ENCODE data around the gene CLNK.
A peak's percentile ranks its signal among the peaks of the same experiment; 100 is the strongest.

CLNK gene

GRCh38 chr4:10596586-10597290 is 87.8 kb downstream of the CLNK start:
- Histone ChIP-seq H3K4me3 (ENCODE audit: severe bottlenecking) (no peak overlapping the region), H3K27me3 (ENCODE audit: insufficient read depth, poor library complexity, severe bottlenecking) (no peaks in the 10 kb centered on the region), H3K36me3 (ENCODE audit: low read depth) (no peaks in the 10 kb centered on the region), H3K9me3 (ENCODE audit: severe bottlenecking) (no peaks in the 10 kb centered on the region), H3K4me1 (ENCODE audit: insufficient read depth, poor library complexity, severe bottlenecking) (no peaks in the 10 kb centered on the region), H3K27ac (ENCODE audit: poor library complexity, severe bottlenecking) (no peak overlapping the region)
- no peak for DNase-seq (ENCODE audit: low spot score)
- no peak for ATAC-seq (ENCODE audit: low read depth)
- no peak for TF ChIP-seq CTCF (IDR thresholded peaks at IDR 0.05; ENCODE audit: poor library complexity, severe bottlenecking)

GRCh38 chr4:10593130-10593529 is 91.4 kb downstream of the CLNK start:
- no peaks in the 10 kb centered on the region for H3K4me1 ChIP-seq (ENCODE audit: insufficient read depth, poor library complexity, severe bottlenecking)
- ATAC-seq (ENCODE audit: low read depth) (no peak), DNase-seq (ENCODE audit: low spot score) (no peak)
- no peaks in the 10 kb centered on the region for H3K9me3 ChIP-seq (ENCODE audit: severe bottlenecking)
- TF ChIP-seq CTCF (IDR thresholded peaks at IDR 0.05; ENCODE audit: poor library complexity, severe bottlenecking), result no peak
- no peaks in the 10 kb centered on the region for H3K27me3 ChIP-seq (ENCODE audit: insufficient read depth, poor library complexity, severe bottlenecking)
- no peak overlapping the region for H3K4me3 ChIP-seq (ENCODE audit: severe bottlenecking)
- H3K36me3 ChIP-seq (ENCODE audit: low read depth), result no peaks in the 10 kb centered on the region
- H3K27ac ChIP-seq (ENCODE audit: poor library complexity, severe bottlenecking), result no peak overlapping the region

GRCh38 chr4:10590896-10591295 is 93.7 kb downstream of the CLNK start:
- ATAC-seq (ENCODE audit: low read depth) (peak; percentile 76; the same call in 2 of the 3 replicates), DNase-seq (ENCODE audit: low spot score) (no peak)
- H3K27me3 ChIP-seq (ENCODE audit: insufficient read depth, poor library complexity, severe bottlenecking), result no peaks in the 10 kb centered on the region

GRCh38 chr4:10589799-10590198 is 94.8 kb downstream of the CLNK start:
- no peaks in the 10 kb centered on the region for H3K4me1 ChIP-seq (ENCODE audit: insufficient read depth, poor library complexity, severe bottlenecking)
- DNase-seq (ENCODE audit: low spot score), result no peak
- no peak for TF ChIP-seq CTCF (IDR thresholded peaks at IDR 0.05; ENCODE audit: poor library complexity, severe bottlenecking)

More at GRCh38 chr4:10590896-10591295, 93.7 kb downstream of the CLNK start:
- no peaks in the 10 kb centered on the region for H3K36me3 ChIP-seq (ENCODE audit: low read depth)
- no peak overlapping the region for H3K27ac ChIP-seq (ENCODE audit: poor library complexity, severe bottlenecking)
- H3K4me1 ChIP-seq (ENCODE audit: insufficient read depth, poor library complexity, severe bottlenecking), result no peaks in the 10 kb centered on the region
- no peaks in the 10 kb centered on the region for H3K9me3 ChIP-seq (ENCODE audit: severe bottlenecking)
- TF ChIP-seq CTCF (IDR thresholded peaks at IDR 0.05; ENCODE audit: poor library complexity, severe bottlenecking), result no peak
- no peak overlapping the region for H3K4me3 ChIP-seq (ENCODE audit: severe bottlenecking)

GRCh38 chr4:10589321-10589720 is 95.2 kb downstream of the CLNK start:
- Histone ChIP-seq H3K36me3 (ENCODE audit: low read depth) (no peaks in the 10 kb centered on the region), H3K4me1 (ENCODE audit: insufficient read depth, poor library complexity, severe bottlenecking) (no peaks in the 10 kb centered on the region), H3K4me3 (ENCODE audit: severe bottlenecking) (no peak overlapping the region), H3K27ac (ENCODE audit: poor library complexity, severe bottlenecking) (no peak overlapping the region), H3K9me3 (ENCODE audit: severe bottlenecking) (no peaks in the 10 kb centered on the region), H3K27me3 (ENCODE audit: insufficient read depth, poor library complexity, severe bottlenecking) (no peaks in the 10 kb centered on the region)
- ATAC-seq (ENCODE audit: low read depth), result no peak
- DNase-seq (ENCODE audit: low spot score), result no peak
- TF ChIP-seq CTCF (IDR thresholded peaks at IDR 0.05; ENCODE audit: poor library complexity, severe bottlenecking), result no peak

More at GRCh38 chr4:10589799-10590198, 94.8 kb downstream of the CLNK start:
- Histone ChIP-seq H3K9me3 (ENCODE audit: severe bottlenecking) (no peaks in the 10 kb centered on the region), H3K27me3 (ENCODE audit: insufficient read depth, poor library complexity, severe bottlenecking) (no peaks in the 10 kb centered on the region), H3K36me3 (ENCODE audit: low read depth) (no peaks in the 10 kb centered on the region), H3K4me3 (ENCODE audit: severe bottlenecking) (no peak overlapping the region), H3K27ac (ENCODE audit: poor library complexity, severe bottlenecking) (no peak overlapping the region)
- no peak for ATAC-seq (ENCODE audit: low read depth)

Data from RWPE2 (cell line).